ENCODE data around the gene PDZRN3. TPM values are rescaled to one million over a fixed set of nuclear protein-coding genes. Genes with fewer than 3 reads are reported as not detected.

The PDZRN3 gene
- total and polyA plus RNA-seq, 2 experiments from 2014 or later = 7.5 to 14.0 TPM

DNA sequence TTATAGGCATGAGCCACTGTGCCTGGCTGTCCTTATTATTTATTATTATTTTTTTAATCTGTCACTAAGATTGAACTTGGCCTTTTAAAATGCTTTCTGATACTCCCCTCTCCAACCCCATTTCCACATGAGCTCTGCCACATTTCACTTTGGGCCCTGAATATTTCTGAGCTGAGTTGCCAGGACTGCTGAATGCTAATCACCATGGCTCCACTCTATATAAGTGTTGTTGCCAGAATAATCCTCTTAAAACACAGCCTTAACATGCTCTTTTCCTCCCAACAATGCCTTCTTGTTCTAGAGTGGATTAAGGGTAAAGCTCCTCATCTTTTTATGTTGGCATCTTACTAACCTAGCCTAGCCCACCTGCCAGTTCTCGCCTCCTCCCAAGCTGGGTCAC, 124.4 kb downstream of the PDZRN3 start:
- H3K4me1 Mint-ChIP-seq = peaks cover 19% of the 10 kb centered on the region
- no peaks in the 10 kb centered on the region for H4K20me1 ChIP-seq (replicated peaks; ENCODE audit: insufficient read depth)
- no peak overlapping the region for H2AFZ ChIP-seq
- TF ChIP-seq EZH2phosphoT487 (IDR thresholded peaks at IDR 0.05; ENCODE audit: unreplicated experiment) (no peak), CREB1 (CRISPR knock-in tag; IDR thresholded peaks at IDR 0.05; ENCODE audit: low read depth) (no peak), ZNF331 (CRISPR knock-in tag; IDR thresholded peaks at IDR 0.05; ENCODE audit: low read depth) (no peak), POLR2AphosphoS5 (IDR thresholded peaks at IDR 0.05; ENCODE audit: low read depth) (no peak), ZNF114 (CRISPR knock-in tag; IDR thresholded peaks at IDR 0.05) (no peak), STAT1 (IDR thresholded peaks at IDR 0.05; ENCODE audit: unreplicated experiment) (no peak), JUNB (IDR thresholded peaks at IDR 0.05; ENCODE audit: unreplicated experiment) (no peak), EZH2 (IDR thresholded peaks at IDR 0.05; ENCODE audit: low read depth, unreplicated experiment) (no peak)
- TF ChIP-seq, protein P1, sequence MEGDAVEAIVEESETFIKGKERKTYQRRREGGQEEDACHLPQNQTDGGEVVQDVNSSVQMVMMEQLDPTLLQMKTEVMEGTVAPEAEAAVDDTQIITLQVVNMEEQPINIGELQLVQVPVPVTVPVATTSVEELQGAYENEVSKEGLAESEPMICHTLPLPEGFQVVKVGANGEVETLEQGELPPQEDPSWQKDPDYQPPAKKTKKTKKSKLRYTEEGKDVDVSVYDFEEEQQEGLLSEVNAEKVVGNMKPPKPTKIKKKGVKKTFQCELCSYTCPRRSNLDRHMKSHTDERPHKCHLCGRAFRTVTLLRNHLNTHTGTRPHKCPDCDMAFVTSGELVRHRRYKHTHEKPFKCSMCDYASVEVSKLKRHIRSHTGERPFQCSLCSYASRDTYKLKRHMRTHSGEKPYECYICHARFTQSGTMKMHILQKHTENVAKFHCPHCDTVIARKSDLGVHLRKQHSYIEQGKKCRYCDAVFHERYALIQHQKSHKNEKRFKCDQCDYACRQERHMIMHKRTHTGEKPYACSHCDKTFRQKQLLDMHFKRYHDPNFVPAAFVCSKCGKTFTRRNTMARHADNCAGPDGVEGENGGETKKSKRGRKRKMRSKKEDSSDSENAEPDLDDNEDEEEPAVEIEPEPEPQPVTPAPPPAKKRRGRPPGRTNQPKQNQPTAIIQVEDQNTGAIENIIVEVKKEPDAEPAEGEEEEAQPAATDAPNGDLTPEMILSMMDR (conservative IDR thresholded peaks at IDR 0.05; ENCODE audit: low read depth in 2 of 2) = no peak
- TF ChIP-seq, protein P2, sequence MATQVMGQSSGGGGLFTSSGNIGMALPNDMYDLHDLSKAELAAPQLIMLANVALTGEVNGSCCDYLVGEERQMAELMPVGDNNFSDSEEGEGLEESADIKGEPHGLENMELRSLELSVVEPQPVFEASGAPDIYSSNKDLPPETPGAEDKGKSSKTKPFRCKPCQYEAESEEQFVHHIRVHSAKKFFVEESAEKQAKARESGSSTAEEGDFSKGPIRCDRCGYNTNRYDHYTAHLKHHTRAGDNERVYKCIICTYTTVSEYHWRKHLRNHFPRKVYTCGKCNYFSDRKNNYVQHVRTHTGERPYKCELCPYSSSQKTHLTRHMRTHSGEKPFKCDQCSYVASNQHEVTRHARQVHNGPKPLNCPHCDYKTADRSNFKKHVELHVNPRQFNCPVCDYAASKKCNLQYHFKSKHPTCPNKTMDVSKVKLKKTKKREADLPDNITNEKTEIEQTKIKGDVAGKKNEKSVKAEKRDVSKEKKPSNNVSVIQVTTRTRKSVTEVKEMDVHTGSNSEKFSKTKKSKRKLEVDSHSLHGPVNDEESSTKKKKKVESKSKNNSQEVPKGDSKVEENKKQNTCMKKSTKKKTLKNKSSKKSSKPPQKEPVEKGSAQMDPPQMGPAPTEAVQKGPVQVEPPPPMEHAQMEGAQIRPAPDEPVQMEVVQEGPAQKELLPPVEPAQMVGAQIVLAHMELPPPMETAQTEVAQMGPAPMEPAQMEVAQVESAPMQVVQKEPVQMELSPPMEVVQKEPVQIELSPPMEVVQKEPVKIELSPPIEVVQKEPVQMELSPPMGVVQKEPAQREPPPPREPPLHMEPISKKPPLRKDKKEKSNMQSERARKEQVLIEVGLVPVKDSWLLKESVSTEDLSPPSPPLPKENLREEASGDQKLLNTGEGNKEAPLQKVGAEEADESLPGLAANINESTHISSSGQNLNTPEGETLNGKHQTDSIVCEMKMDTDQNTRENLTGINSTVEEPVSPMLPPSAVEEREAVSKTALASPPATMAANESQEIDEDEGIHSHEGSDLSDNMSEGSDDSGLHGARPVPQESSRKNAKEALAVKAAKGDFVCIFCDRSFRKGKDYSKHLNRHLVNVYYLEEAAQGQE (IDR thresholded peaks at IDR 0.05; ENCODE audit: unreplicated experiment) = no peak
- TF ChIP-seq, protein P3, sequence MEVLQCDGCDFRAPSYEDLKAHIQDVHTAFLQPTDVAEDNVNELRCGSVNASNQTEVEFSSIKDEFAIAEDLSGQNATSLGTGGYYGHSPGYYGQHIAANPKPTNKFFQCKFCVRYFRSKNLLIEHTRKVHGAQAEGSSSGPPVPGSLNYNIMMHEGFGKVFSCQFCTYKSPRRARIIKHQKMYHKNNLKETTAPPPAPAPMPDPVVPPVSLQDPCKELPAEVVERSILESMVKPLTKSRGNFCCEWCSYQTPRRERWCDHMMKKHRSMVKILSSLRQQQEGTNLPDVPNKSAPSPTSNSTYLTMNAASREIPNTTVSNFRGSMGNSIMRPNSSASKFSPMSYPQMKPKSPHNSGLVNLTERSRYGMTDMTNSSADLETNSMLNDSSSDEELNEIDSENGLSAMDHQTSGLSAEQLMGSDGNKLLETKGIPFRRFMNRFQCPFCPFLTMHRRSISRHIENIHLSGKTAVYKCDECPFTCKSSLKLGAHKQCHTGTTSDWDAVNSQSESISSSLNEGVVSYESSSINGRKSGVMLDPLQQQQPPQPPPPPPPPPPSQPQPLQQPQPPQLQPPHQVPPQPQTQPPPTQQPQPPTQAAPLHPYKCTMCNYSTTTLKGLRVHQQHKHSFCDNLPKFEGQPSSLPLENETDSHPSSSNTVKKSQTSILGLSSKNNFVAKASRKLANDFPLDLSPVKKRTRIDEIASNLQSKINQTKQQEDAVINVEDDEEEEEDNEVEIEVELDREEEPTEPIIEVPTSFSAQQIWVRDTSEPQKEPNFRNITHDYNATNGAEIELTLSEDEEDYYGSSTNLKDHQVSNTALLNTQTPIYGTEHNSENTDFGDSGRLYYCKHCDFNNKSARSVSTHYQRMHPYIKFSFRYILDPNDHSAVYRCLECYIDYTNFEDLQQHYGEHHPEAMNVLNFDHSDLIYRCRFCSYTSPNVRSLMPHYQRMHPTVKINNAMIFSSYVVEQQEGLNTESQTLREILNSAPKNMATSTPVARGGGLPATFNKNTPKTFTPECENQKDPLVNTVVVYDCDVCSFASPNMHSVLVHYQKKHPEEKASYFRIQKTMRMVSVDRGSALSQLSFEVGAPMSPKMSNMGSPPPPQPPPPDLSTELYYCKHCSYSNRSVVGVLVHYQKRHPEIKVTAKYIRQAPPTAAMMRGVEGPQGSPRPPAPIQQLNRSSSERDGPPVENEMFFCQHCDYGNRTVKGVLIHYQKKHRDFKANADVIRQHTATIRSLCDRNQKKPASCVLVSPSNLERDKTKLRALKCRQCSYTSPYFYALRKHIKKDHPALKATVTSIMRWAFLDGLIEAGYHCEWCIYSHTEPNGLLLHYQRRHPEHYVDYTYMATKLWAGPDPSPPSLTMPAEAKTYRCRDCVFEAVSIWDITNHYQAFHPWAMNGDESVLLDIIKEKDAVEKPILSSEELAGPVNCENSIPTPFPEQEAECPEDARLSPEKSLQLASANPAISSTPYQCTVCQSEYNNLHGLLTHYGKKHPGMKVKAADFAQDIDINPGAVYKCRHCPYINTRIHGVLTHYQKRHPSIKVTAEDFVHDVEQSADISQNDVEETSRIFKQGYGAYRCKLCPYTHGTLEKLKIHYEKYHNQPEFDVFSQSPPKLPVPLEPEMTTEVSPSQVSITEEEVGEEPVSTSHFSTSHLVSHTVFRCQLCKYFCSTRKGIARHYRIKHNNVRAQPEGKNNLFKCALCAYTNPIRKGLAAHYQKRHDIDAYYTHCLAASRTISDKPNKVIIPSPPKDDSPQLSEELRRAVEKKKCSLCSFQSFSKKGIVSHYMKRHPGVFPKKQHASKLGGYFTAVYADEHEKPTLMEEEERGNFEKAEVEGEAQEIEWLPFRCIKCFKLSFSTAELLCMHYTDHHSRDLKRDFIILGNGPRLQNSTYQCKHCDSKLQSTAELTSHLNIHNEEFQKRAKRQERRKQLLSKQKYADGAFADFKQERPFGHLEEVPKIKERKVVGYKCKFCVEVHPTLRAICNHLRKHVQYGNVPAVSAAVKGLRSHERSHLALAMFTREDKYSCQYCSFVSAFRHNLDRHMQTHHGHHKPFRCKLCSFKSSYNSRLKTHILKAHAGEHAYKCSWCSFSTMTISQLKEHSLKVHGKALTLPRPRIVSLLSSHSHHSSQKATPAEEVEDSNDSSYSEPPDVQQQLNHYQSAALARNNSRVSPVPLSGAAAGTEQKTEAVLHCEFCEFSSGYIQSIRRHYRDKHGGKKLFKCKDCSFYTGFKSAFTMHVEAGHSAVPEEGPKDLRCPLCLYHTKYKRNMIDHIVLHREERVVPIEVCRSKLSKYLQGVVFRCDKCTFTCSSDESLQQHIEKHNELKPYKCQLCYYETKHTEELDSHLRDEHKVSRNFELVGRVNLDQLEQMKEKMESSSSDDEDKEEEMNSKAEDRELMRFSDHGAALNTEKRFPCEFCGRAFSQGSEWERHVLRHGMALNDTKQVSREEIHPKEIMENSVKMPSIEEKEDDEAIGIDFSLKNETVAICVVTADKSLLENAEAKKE (CRISPR knock-in tag; IDR thresholded peaks at IDR 0.05) = no peak
- TF ChIP-seq, protein P4, sequence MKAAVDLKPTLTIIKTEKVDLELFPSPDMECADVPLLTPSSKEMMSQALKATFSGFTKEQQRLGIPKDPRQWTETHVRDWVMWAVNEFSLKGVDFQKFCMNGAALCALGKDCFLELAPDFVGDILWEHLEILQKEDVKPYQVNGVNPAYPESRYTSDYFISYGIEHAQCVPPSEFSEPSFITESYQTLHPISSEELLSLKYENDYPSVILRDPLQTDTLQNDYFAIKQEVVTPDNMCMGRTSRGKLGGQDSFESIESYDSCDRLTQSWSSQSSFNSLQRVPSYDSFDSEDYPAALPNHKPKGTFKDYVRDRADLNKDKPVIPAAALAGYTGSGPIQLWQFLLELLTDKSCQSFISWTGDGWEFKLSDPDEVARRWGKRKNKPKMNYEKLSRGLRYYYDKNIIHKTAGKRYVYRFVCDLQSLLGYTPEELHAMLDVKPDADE (IDR thresholded peaks at IDR 0.05) = no peak
- H3K36me3 ChIP-seq (ENCODE audit: insufficient read depth) = no peaks in the 10 kb centered on the region
- H3K36me3 Mint-ChIP-seq (ENCODE audit: low read depth) = no peaks in the 10 kb centered on the region
- H3K4me3 Mint-ChIP-seq = no peak overlapping the region
- no peaks in the 10 kb centered on the region for H3K79me2 ChIP-seq (replicated peaks; ENCODE audit: insufficient read depth)
- DNase-seq (ENCODE audit: low spot score) (no peak), ATAC-seq (no peak)
- no peaks in the 10 kb centered on the region for H3K27me3 Mint-ChIP-seq (ENCODE audit: insufficient read depth, low read depth, poor library complexity)
- no peaks in the 10 kb centered on the region for H3K9me2 ChIP-seq (ENCODE audit: insufficient read depth)
- H3K4me2 ChIP-seq = no peak overlapping the region
- no peak overlapping the region for H3K4me3 ChIP-seq
- no peaks in the 10 kb centered on the region for H3K27me3 ChIP-seq (ENCODE audit: insufficient read depth)
- H3K4me1 ChIP-seq (ENCODE audit: insufficient read depth) = peaks cover 24% of the 10 kb centered on the region
- no peak overlapping the region for H3K27ac Mint-ChIP-seq
- H3K27ac ChIP-seq (ENCODE audit: low read depth) = no peak overlapping the region
- no peaks in the 10 kb centered on the region for H3F3A ChIP-seq (replicated peaks; ENCODE audit: low read depth)
- no peaks in the 10 kb centered on the region for H3K9me3 Mint-ChIP-seq
